Keratinocyte (primary cell): Measurements from ENCODE around the gene CHST10.

Source experiments
- CTCF ChIP-seq, 3 experiments: IDR thresholded peaks in 1 of 3; conservative IDR thresholded peaks in 1 of 3; optimal IDR thresholded peaks in 1 of 3; 2 replicates in 2 of 3; 3 replicates in 1 of 3; pipeline versions ENCODE3 to v1.5.1; 2011; ENCODE audit warnings: low read length in 3 of 3, mild to moderate bottlenecking in 3 of 3, moderate library complexity in 2 of 3, control low read depth in 1 of 3, inconsistent platforms in 1 of 3; ENCODE audit not compliant: insufficient read depth in 2 of 3; ENCODE audit errors: extremely low read depth in 1 of 3
- EZH2 ChIP-seq: IDR thresholded peaks from one replicate; pipeline ENCODE4 v1.6.1; 2012; ENCODE audit warnings: inconsistent platforms, mild to moderate bottlenecking, low read length, moderate library complexity

- TF ChIP-seq CTCF (optimal IDR thresholded peaks at IDR 0.05 in 1 of 3, IDR thresholded peaks at IDR 0.05 in 1 of 3, conservative IDR thresholded peaks at IDR 0.05 in 1 of 3; ENCODE audit: extremely low read depth in 1 of 3, insufficient read depth in 2 of 3, low read length in 3 of 3) (no peak), EZH2 (no peak)
These were observed 27.2 kb downstream of the CHST10 start for GRCh38 chr2:100390001-100390940.
